Measurements from ENCODE around the gene CFI.

CFI gene

GRCh38 chr4:109730619-109731545, 70.9 kb downstream of the CFI start:
- DNase-seq (ENCODE audit: low read depth in 2 of 2): no peak

DNA sequence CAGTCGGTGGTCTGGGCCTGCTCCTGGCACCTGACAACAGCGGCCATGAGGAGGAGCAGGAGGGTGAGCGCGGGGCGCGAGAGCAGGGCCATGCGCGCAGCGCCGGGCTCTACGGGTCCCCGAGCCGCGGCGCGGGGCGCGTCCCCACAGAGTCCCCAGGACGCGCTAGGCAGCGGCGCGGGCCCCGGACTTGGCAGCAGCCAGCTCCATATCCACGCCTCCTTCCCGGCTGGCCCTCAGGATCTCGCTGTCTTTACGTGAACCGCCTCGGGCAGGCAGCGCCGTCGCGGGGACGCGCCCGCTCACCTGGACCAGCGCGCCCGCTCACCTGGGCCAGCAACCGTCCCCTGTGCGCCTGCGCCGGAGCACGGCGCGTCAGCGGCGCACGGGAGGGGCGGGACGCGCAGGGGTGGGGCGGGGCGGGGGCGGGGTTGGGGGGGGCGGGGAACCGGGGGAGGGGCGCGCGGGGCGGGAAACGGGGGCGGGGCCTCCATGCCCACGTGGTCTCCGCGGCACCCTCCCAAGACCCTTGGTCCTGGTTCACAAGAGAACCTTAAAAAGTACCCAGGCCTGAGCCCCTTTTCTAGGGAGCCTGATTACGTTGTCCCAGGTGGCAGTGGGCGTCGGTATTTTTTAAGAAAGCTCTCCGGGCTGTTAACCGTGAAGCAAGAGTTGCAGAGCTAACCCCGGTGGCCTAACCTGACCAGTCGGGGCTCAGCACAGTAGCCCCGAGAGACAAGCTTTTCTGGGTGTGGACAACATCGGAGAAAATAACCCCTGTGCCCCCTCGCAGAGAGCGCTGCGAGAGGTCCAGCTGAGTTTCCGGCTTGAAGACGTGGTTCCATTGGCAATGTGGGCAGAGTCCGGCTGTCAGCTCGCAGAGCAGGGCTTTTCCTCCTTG, 71.8 kb downstream of the CFI start, which contains the start of gene PLA2G12A:
Gene PLA2G12A, minus strand, starts transcription at position 353 of the 901 bp plus-strand sequence. Its CDS starts 261 bp downstream, at position 92.
- peak; percentile 68 to 69 for DNase-seq (ENCODE audit: low read depth in 2 of 2)

DNA sequence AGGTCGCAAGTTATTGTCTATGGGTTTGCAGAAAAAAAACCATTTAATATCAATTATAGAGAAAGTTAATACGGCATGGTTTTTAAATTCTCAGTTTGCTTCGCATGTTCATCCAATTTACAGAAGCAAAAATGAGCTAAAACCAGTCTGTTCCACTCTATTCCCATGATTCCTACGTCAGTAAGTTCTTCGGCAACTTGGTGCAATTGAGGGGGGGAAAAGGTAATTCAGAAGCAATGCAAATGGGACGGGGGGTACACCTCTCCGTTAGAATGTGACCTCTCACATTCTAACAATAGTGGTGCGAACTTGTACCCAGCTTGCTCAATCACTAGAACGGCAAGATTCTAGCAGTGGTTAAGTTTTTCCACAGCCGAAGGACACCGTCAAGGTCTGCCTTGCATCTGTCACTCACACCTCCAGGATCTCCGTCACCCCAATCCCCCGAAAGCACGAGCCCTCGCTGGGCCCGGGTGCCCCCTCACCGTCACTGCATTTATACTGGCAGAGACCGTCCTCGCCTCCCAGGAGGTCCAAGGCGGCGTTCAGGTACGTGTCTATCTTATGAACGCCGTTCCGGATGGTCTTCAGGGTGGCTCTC, 72.6 kb downstream of the CFI start:
- DNase-seq (ENCODE audit: low read depth in 2 of 2): peak in 1 of 2 donors; percentile 16

DNA sequence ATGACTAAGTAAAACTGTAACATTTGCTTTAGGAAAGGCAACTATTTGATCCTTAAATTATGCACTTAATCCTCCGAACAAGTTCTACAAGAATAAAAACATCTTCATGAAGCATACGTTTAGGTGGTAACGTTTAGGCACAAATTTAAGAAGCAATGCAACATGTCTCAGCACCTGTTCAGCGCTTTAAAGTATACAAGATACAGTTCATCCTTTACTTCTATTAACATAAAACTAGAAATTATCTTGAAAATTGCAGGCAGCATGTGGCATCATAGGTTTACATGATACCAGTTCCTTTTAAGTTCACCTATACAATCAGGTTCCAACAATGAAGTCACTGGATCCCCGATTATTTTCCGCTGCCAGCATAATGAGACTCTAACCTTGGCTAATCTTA, 73.4 kb downstream of the CFI start:
- no peak for DNase-seq (ENCODE audit: low read depth in 2 of 2)

- no peak for DNase-seq (ENCODE audit: low read depth in 2 of 2)
Observed at GRCh38 chr4:109723110-109723509, 78.7 kb downstream of the CFI start.

- DNase-seq (ENCODE audit: low read depth in 2 of 2): no peak
Observed at GRCh38 chr4:109722357-109722756, 79.4 kb downstream of the CFI start.

- no peak for DNase-seq (ENCODE audit: low read depth in 2 of 2)
Observed at GRCh38 chr4:109721033-109721432, 80.8 kb downstream of the CFI start.

- no peak for DNase-seq (ENCODE audit: low read depth in 2 of 2)
Observed at GRCh38 chr4:109719604-109720003, 82.2 kb downstream of the CFI start.

DNA sequence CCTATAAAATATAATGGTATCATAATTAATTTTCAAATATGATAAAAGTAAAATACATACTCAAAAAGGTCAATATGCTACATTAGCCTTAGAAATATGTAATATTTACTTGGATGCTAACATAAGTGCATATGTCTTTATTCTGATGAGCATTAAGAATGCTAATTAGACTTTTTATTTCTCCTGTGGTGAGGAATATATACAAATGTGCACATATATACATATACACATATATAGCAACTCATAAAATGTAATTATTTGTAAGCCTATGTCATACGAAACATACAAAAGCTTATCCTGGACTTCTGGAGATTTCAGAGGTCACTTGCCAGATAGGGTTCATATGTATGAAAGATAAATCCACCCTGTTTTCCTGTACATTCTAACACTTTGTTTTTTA, 83.0 kb downstream of the CFI start:
- no peak for DNase-seq (ENCODE audit: low read depth in 2 of 2)

DNA sequence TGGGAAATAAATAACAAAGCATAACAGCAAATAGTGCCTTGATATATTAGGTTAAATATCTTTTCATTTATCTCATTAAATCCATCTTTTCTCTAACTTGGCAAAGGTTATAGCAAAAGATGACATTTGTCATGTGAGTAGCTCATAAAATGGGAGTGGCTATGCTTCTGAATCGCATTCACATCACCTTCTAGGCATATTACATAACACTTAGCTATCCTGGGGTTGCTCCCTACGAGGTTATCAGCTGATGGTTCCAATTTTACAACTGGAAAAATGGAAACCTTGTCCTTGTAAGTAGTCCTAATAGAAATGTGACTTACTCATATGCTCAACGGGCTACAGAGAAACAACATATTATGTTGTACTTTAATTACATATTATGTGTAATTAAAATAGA, 88.3 kb downstream of the CFI start:
- no peak for DNase-seq (ENCODE audit: low read depth in 2 of 2)

GRCh38 chr4:109708990-109709389, 92.8 kb downstream of the CFI start:
- no peak for DNase-seq (ENCODE audit: low read depth in 2 of 2)

GRCh38 chr4:109708435-109708834, 93.4 kb downstream of the CFI start:
- no peak for DNase-seq (ENCODE audit: low read depth in 2 of 2)

- DNase-seq (ENCODE audit: low read depth in 2 of 2): no peak
Observed at GRCh38 chr4:109703664-109704361, 98.0 kb downstream of the CFI start.

- DNase-seq (ENCODE audit: low read depth in 2 of 2): peak; percentile 59 to 61
Observed at GRCh38 chr4:109702950-109703663, 98.7 kb downstream of the CFI start, which contains the start of gene CASP6. Gene CASP6 (minus strand): TSS chr4:109703445. CDS start chr4:109703395, 50 bp downstream.

- DNase-seq (ENCODE audit: low read depth in 2 of 2): no peak
Observed at GRCh38 chr4:109701566-109702410, 100.0 kb downstream of the CFI start.

DNA sequence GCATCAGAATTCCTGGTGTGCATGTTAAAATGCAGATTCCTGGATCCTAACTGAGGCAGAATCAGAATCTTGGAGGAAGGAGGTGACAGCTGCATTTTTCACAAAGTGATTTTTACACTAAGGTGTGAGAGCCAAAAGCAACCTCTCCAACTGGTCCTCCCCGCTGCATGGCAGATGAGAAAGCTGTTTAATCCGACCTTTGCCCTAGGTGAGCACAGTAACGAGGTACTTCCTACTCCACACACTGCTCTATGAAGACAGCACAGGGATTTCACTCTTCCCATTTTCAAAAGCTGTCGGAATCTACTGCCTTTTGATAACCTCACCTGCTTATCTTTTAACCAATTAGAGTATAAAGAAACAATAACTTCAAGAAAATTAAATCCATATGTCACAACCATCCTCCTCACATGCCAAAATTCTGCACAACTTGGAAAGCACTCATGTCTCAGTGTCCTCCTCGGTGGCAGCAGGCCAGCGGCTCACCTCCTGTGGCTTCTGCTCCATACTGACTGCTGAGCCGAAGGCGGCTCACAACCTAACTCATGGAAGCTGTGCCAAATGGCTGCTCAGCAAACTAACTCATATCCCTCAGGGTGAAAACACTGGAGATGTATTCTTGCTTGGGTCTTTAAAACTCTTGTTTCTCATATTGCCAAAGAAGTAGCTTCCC, 102.1 kb downstream of the CFI start:
- DNase-seq (ENCODE audit: low read depth in 2 of 2): no peak

GRCh38 chr4:109698656-109699055, 103.1 kb downstream of the CFI start:
- no peak for DNase-seq (ENCODE audit: low read depth in 2 of 2)

DNA sequence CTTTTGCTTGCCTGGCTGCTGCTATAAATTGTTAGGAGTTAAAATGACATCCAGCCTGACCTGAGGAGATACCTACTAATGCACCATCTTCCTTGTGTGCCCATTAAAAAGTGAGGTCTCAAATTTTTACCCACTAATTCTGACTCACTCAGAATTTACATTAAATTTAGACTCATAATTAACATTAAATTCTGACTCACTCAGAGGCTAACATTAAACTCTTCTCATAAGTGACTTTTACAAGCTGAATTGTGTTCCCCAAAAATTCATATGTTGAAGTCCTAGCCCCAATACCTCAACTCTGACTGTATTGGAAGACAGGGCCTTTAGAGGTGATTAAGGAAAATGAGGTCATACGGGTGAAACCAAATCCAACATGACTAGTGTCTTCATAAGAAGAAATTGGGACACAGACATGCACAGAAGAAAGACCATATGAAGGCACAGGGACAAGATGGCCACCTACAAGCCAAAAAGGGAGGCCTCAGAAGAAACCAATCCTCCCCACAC, 110.3 kb downstream of the CFI start:
- no peak for DNase-seq (ENCODE audit: low read depth in 2 of 2)
